ENCODE data around the gene CCT8L2.
"Not testable (repeated sequence)": the region's sequence is repeated elsewhere in the genome, so short reads cannot be mapped to it uniquely, and the experiment has no call there.

GRCh38 chr22:16564837-16565584 lies 27.6 kb downstream of the CCT8L2 start:
- not testable (repeated sequence) for TF ChIP-seq CTCF (IDR thresholded peaks at IDR 0.05; ENCODE audit: low read length); EZH2 (IDR thresholded peaks at IDR 0.05; ENCODE audit: borderline replicate concordance, low read length)

All from OCI-LY1 (cell line).